GM21447 (cell line): ENCODE measurements around the gene CD58.

Source experiments
- ATAC-seq: cut with Tn5 transposase; IDR thresholded peaks from one replicate; pipeline ENCODE4 v1.9.1; 2021; ENCODE audit not compliant: unreplicated experiment

Gene CD58

DNA sequence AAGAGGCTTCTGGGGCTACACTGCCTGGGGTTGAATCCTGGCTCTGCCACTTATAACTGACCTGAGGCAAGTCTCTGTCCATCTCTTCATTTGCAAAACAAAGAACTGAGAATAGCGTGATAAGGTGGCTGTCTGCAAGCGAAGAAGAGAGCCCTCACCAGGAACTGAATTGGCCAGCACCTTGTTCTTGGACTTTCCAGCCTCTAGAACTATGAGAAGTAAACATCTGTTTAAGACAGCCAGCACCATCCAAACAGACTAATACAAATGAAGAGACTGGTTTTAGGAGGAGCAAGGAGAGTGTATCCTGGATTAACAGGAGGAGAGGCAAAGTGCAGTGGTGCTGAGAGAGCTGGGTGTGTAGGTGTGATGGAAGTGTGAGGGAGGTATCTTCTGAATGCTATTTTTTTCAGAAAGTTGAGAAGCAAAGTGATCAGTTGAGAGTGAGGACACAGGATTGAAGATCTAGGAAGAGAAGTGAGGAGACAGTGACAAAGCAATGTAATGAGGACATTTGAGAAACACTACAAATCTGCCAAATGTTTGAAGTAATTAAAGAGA lies 59.3 kb downstream of the CD58 start:
- ATAC-seq = no peak

- no peak for ATAC-seq
Measured at GRCh38 chr1:116510361-116510760, 60.5 kb downstream of the CD58 start.

GRCh38 chr1:116508984-116509980 lies 61.5 kb downstream of the CD58 start:
- ATAC-seq = peak; percentile 42

DNA sequence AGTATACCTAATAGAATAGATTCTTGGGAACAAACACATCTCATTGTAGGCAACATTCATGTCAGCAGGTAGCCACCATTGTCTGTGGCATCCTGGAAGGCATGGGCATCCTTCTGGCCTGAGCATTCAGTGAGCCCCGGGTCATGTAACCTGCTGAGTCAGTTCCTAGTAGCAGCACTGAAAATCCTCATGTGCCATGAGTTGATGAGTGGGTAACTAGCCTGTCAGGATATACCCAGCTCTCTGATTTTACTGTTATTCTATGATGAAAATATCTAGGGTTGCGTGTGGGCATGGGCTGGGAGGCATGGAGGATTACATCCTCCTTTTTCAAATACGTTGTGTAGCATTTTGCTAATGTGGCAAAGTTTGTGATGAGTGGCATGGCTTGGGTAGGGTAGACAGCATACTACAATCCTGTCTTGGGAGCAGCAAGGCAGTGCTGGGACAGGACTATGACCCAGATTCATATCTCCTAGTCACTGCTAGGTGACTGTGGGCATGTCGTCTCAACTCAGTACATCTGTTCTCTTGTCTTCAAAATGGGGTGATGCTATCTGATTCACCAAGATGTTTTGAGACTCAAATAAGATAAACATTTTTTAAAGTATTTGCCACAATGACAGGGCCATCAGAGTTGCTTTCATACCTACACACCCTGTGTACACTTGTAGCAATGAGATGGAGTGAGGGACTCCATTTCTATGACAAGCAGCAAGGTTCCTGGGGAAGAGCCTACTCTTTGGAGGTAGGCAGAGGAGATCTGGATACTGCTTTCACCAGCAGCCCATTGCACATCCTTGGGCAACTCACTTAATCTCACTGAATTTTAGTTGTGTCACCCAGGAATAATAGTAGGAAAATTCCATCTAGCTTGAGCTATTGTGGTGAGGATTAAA lies 62.5 kb downstream of the CD58 start:
- no peak for ATAC-seq

- ATAC-seq = no peak
Measured at GRCh38 chr1:116507631-116508030, 63.2 kb downstream of the CD58 start.

GRCh38 chr1:116506132-116507004 lies 64.5 kb downstream of the CD58 start:
- no peak for ATAC-seq

- peak; percentile 84 for ATAC-seq
Measured at GRCh38 chr1:116504308-116505156, 66.3 kb downstream of the CD58 start.

DNA sequence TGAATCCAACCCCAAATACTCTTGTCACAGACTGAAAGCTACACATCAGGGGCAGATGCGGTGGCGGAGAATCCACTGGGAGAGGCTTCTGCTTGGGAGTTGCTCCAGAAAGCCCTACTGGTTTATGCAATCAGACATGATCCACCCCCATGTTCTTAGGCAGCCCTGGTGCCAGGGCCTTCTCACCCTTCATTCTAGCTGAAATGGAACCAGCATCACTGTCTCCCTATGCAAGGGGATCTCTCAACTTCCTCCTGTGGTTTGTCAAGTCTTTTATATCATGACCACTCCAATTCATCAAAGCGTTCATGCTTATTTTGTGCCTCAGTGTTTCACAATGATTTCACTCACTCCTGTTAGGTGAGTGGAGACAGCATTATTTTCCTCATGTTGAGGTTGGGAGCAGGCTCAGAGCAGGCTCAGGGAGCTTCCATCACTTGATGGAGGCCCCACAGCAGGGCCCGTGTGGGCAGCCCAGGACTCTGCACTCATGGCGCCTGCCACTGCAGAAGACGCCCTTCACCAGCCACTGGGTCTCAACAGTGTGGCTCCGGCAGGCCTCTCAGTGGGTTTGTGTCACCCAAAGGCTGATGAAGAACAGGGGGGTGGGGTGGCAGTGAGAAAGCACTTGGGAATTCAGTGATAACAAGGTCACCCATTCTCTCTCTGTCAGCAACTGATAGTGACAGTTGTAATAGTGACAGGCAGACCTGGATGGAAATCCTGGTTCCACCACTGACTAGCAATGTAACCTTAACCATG lies 67.1 kb downstream of the CD58 start:
- no peak for ATAC-seq

DNA sequence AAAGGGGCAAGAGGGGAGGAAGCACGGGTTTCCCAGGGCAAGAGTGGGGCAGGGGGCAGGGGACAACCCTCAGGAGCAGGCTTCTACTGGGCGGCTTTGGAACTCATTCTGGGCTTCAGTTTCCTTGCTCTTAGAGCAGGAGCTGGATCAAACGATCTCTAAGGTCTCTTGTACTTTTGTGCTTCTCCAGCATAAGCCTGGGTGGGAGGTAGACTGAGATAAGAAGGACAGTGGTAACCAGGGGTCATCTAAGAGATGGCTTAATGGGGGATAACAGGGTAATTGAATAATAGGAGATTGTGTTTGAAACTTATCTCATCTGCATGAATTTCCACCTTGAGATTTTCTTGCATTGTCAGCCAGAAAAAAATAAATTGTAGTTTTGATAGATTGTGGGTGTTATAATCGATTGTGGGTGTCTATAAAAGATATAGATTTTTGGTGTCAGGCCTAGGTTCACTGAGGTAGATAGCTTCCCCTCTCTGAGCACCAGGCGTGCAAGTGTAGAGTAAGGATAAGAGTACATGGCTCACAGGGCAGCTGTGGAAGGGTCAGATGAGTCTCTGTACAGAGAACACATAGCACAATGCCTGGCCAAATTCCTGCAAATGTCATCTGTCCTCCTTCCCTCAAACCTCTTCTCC lies 68.0 kb downstream of the CD58 start:
- ATAC-seq = no peak

DNA sequence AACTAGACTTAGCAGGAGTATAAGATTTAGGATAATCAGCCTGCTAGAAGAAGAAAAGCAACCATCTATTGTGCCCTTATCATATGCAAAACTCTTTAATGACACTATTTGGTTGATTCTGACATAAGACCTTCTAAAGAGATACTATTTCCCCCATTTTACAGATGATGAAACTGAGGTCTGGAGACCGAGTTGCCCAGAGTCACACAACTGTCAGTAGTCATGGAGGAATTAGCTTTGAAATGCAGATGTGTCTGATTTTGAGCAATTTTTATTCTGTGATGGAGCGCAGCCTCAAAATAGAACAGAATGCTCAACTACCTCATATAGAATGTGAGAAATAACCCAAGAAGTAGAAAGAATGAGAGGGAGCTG lies 69.0 kb downstream of the CD58 start:
- no peak for ATAC-seq

DNA sequence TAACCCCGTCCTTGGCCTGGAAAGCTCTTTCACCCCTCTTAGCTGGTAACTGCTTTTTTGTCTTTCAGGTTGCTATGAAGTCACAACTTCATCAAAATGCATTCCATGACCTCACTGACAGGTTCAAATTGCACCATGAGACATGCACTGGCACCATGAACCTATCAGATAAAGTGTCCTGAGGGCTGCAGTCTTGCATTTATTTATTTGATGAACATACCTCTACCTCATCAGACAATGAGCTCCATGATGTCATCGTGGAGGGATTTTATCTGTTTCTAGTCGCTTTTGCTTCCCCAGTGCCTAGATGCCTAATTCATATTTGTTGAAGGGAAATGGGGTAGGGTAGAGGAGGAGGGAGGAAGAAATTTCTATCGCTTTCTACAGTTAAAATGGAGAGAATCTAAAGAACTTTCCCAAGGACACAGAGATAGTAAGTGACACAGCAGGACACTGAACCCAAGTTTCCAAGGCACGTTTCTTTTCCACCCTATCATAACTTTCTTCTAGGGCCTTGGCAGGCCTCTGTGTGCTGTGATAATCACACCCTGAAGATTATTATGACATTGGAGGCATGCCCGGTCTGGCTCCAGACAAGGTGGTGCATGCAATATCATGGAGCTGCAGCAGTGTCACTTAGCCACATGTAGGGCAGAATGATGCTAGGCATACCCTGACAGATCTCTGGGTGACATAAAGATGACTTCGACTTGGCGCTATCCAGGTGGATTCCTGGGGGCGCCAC lies 69.5 kb downstream of the CD58 start:
- ATAC-seq = no peak

GRCh38 chr1:116498789-116499628 lies 71.8 kb downstream of the CD58 start:
- peak; percentile 68 for ATAC-seq

GRCh38 chr1:116497656-116498055 lies 73.2 kb downstream of the CD58 start:
- ATAC-seq = no peak

DNA sequence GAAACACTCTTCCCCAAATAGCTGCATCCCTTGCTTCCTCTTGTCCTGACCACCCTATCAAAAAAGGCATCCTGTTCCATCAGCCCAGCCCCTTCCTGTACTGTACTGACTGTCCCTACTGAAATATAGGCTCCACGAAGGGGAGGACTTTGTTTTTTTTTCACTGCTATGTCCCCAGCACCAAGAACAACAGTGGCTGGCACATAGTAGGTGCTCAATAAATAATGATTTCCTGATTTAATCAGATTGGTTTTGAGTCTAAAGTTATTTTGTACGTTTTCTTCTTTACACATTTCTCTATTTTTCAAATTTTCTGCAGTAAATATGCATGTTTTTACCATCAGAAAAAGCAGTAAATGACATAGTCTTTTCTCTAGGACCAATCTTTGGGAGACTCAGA lies 73.9 kb downstream of the CD58 start:
- no peak for ATAC-seq

GRCh38 chr1:116496380-116496779 lies 74.4 kb downstream of the CD58 start:
- ATAC-seq = no peak

DNA sequence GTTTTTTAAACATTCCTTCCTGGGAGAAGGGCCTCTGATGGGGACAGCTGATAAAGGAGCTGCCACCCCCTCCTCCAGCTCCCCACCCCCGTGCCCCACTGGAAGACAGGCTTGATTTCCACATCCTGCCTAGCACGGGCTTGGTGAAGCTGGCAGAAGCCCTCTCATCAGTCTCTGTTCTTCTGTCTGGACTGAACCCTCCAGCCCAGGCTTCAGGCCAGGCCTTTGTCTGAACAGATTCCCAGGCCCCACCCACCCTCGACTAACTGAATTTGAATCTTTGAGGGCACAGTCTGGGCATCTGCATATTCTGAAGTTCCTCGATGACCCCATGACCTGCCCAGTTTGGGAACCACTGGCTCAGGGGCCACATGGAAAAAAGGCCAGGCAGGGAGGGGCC lies 75.3 kb downstream of the CD58 start:
- no peak for ATAC-seq

- no peak for ATAC-seq
Measured at GRCh38 chr1:116494745-116495144, 76.1 kb downstream of the CD58 start.
